Common myeloid progenitor, CD34-positive (primary cell): ENCODE results near the gene SPDYC.

Experiments
- CTCF ChIA-PET: fragments of 350-600 bp; sonication (Branson Sonifier 250); formaldehyde crosslinking; loops from one replicate; lab custom pipeline; 2021; ENCODE audit warnings: antibody characterized with exemption; lab: Charles Lee
- POLR2A ChIA-PET: fragments of 350-600 bp; sonication (Branson Sonifier 250); formaldehyde crosslinking; loops from one replicate; lab custom pipeline; 2021; ENCODE audit warnings: antibody characterized with exemption; lab: Charles Lee
- DNase-seq, 3 donors: peaks; one replicate each; pipeline versions ENCODE4 v3.0.0 to v3.0.0-alpha.2; 2013
- H3K27ac ChIP-seq, 2 experiments: 1 replicate in 1 of 2; 2 replicates in 1 of 2; pipeline ENCODE4 v1.7.0; 2013; ENCODE audit warnings: inconsistent platforms in 2 of 2, low read length in 2 of 2, mild to moderate bottlenecking in 2 of 2, low read depth in 1 of 2, moderate library complexity in 1 of 2; ENCODE audit not compliant: severe bottlenecking in 2 of 2, insufficient read depth in 1 of 2, poor library complexity in 1 of 2
- H3K27me3 ChIP-seq, 5 experiments: replicated peaks in 2 of 5; 1 replicate in 3 of 5; 2 replicates in 2 of 5; pipeline versions ENCODE4 v1.6.1 to v1.7.0; 2013; ENCODE audit warnings: low read length in 4 of 5, mild to moderate bottlenecking in 2 of 5, moderate library complexity in 2 of 5, inconsistent platforms in 1 of 5; ENCODE audit not compliant: insufficient read depth in 5 of 5, control insufficient read depth in 4 of 5
- H3K36me3 ChIP-seq, 4 experiments: 1 replicate in 2 of 4; 2 replicates in 2 of 4; pipeline versions ENCODE4 v1.6.1 to v1.7.0; 2013; ENCODE audit warnings: low read length in 3 of 4, control low read depth in 1 of 4, mild to moderate bottlenecking in 1 of 4; ENCODE audit not compliant: control insufficient read depth in 4 of 4, insufficient read depth in 4 of 4
- H3K4me1 ChIP-seq, 4 experiments: 1 replicate in 3 of 4; 2 replicates in 1 of 4; pipeline versions ENCODE4 v1.6.1 to v1.7.1; 2013; ENCODE audit warnings: low read length in 3 of 4, mild to moderate bottlenecking in 3 of 4, control low read depth in 1 of 4, inconsistent platforms in 1 of 4, moderate library complexity in 1 of 4; ENCODE audit not compliant: control insufficient read depth in 4 of 4, insufficient read depth in 4 of 4; ENCODE audit errors: control extremely low read depth in 1 of 4
- H3K4me3 ChIP-seq, 7 experiments: 1 replicate in 4 of 7; 2 replicates in 3 of 7; pipeline versions ENCODE4 v1.5.1 to v1.7.0; 2013; ENCODE audit warnings: mild to moderate bottlenecking in 7 of 7, low read length in 6 of 7, moderate library complexity in 6 of 7, inconsistent platforms in 2 of 7, low read depth in 2 of 7, control low read depth in 1 of 7; ENCODE audit not compliant: insufficient read depth in 4 of 7, control insufficient read depth in 1 of 7; ENCODE audit errors: extremely low read depth in 1 of 7
- H3K9me3 ChIP-seq, 5 experiments: 1 replicate in 4 of 5; 2 replicates in 1 of 5; pipeline versions ENCODE4 v1.6.1 to v1.7.1; 2013; ENCODE audit warnings: low read length in 4 of 5, mild to moderate bottlenecking in 2 of 5, inconsistent platforms in 1 of 5, low read depth in 1 of 5, moderate library complexity in 1 of 5; ENCODE audit not compliant: control insufficient read depth in 4 of 5, insufficient read depth in 2 of 5; ENCODE audit errors: control extremely low read depth in 1 of 5
- WGBS: methylation state at CpG from one replicate; pipeline ENCODE4 v1.1.5; 2013; ENCODE audit not compliant: insufficient coverage; 5-methylcytosine and 5-hydroxymethylcytosine counted together

SPDYC gene

DNA sequence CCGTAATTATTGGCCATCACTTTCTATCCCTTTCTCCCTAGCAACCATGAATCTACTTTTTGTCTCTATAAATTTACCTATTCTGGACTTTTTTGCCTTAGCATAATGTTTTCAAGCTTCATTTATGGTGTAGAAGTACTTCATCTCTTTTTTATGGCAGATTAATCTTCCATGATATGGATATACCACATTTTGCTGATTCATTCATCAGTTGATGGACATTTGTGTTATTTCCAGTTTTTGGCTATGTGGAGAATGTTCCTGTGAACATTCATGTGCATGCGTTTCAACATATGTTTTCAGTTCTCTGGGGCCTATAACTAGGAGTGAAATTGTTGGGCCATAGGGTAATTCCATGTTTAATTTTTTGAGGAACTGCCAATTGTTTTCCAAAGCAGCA is 24.5 kb downstream of the SPDYC start:
- WGBS = 100% methylated on average over 1 of the region's 2 CpGs
- Histone ChIP-seq H3K27me3 (no peaks in the 10 kb centered on the region), H3K27ac (no peak overlapping the region), H3K9me3 (peaks cover 0 to 2% (median 0%) of the 10 kb centered on the region in 5 experiments), H3K36me3 (peaks cover 13 to 72% (median 33%) of the 10 kb centered on the region in 4 experiments), H3K4me1 (no peaks in the 10 kb centered on the region), H3K4me3 (no peak overlapping the region)
- ChIA-PET CTCF (no interaction called here), POLR2A (no interaction called here)
- no peak for DNase-seq

DNA sequence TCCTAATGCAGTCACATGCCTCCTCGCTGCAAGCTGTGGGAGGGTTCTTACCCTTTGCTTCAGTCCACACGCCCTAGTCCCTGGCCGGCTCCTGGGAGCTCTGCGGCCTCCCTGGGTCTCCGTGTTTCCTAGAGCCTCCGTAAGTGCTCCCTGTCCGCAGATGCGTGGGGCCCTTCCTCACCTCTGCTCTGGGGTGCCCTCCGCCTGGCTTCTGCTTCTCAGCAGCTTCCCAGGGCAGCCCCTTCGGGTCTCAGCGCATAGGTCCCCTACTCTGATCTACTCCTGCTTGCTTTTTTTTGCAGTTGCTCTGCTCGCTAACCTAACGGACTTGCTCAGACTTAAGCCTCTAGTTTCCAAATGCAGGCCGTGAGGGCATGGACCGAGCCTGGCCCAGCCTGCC is 34.1 kb downstream of the SPDYC start:
- 97% methylated on average over 14 of the region's 15 CpGs for whole genome bisulfite sequencing
- peaks cover 17 to 70% (median 44%) of the 10 kb centered on the region in 4 experiments for H3K36me3 ChIP-seq

DNA sequence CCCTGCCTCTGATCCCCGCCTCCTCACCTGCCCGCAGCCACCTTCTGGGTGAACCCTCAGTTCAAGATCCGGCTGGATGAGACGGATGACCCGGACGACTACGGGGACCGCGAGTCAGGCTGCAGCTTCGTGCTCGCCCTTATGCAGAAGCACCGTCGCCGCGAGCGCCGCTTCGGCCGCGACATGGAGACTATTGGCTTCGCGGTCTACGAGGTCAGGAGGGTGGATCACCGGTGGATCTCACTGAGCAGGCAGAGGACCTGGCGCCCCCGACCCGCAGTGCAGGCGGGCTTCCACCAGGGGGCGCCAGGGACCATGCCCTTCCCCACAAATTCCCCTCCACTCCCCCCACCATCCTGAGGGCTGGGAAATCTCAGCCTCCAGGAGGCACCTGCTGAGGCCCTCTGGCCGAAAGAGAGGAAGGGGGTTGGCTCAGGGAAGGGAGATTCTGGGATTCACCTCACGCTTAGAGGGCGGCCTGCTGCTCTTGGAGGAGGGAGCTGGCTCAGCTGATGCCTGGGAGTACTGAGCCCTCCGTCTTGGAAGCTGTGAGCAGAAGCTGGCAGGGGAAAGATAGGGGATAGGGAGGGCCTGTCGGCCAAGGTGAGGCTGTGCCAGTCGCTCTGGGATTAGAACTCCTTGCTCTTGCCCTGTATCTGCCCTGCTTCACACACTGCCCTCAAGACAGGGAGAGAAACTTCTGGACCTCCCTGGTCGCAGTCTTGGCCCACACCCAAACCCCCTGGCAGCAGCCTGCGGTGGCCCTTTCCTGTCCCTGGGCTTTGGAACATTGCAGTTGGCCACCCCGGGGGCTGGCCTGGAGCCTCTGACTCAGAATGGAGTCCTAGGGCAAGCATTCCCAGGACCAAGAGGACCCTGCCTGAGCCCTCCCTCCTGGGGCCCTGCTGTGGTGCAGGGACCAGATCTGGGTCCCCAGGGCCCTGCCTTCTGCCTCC is 34.9 kb downstream of the SPDYC start:
- WGBS = 74% methylated on average over 30 of the region's 38 CpGs
- Histone ChIP-seq H3K36me3 (peaks cover 15 to 71% (median 45%) of the 10 kb centered on the region in 4 experiments), H3K9me3 (no peaks in the 10 kb centered on the region), H3K4me3 (no peak overlapping the region), H3K27me3 (no peaks in the 10 kb centered on the region), H3K4me1 (peaks cover 0 to 10% (median 4%) of the 10 kb centered on the region in 4 experiments), H3K27ac (no peak overlapping the region)
- CTCF ChIA-PET = interaction anchor here (0.6 to 12.3 kb wide), 15 partner anchors 8 to 125 kb away, joined by 3 to 151 read pairs (median 5); no protein-coding TSS in a partner anchor
- peak; percentile 56 to 65 (median 59) for DNase-seq
- POLR2A ChIA-PET = no interaction called here

More for the DNA sequence above, 34.1 kb downstream of the SPDYC start:
- POLR2A ChIA-PET = no interaction called here
- DNase-seq = no peak
- no peaks in the 10 kb centered on the region for H3K27me3 ChIP-seq
- no peak overlapping the region for H3K4me3 ChIP-seq
- CTCF ChIA-PET = interaction anchor here (0.9 to 12.3 kb wide), 14 partner anchors 7 to 125 kb away, joined by 3 to 151 read pairs (median 4); partner anchors contain the start of gene CAPN1
- H3K27ac ChIP-seq = no peak overlapping the region
- no peaks in the 10 kb centered on the region for H3K9me3 ChIP-seq
- H3K4me1 ChIP-seq = peaks cover 0 to 9% (median 4%) of the 10 kb centered on the region in 4 experiments

DNA sequence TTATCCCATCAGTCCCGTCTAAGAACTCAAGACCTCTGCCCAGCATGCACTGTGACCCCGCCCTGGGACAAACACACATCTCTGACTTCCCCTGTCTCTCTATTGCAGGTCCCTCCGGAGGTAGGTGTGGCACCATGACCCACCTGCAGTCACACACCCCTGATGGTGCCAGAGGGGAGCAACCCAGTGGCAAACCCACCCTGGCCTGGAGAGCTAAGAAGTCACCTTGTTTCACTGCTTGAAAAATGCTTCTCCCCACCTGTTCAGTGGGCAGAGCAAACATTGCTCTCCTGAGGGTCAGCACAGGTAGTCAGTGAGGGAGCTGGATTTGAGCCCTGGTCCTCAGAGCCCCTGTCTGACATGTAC is 35.6 kb downstream of the SPDYC start:
- Histone ChIP-seq H3K27ac (no peak overlapping the region), H3K27me3 (no peaks in the 10 kb centered on the region), H3K4me3 (no peak overlapping the region), H3K9me3 (no peaks in the 10 kb centered on the region), H3K36me3 (peaks cover 15 to 74% (median 50%) of the 10 kb centered on the region in 4 experiments), H3K4me1 (peaks cover 0 to 10% (median 6%) of the 10 kb centered on the region in 4 experiments)
- CTCF ChIA-PET = interaction anchor here (0.6 to 12.3 kb wide), 14 partner anchors 9 to 124 kb away, joined by 3 to 151 read pairs (median 5); partner anchors contain the start of gene POLA2
- DNase-seq = no peak
- WGBS = 100% methylated on average over 2 of the region's 3 CpGs
- POLR2A ChIA-PET = no interaction called here

DNA sequence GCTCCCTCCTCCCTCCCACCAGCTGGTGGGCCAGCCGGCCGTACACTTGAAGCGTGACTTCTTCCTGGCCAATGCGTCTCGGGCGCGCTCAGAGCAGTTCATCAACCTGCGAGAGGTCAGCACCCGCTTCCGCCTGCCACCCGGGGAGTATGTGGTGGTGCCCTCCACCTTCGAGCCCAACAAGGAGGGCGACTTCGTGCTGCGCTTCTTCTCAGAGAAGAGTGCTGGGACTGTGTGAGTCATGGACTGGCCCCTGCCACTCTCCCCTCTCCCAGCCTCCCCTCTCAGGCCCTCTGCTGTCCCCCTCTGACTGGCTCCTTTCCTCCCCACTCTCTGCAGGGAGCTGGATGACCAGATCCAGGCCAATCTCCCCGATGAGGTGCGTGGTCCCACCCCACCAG is 36.4 kb downstream of the SPDYC start:
- POLR2A ChIA-PET = no interaction called here
- CTCF ChIA-PET = interaction anchor here (0.8 to 12.3 kb wide), 10 partner anchors 16 to 123 kb away, joined by 3 to 151 read pairs (median 5); partner anchors contain the start of gene POLA2
- no peak for DNase-seq
- no peak overlapping the region for H3K4me3 ChIP-seq
- no peak overlapping the region for H3K27ac ChIP-seq
- 95% methylated on average over 13 of the region's 17 CpGs for whole genome bisulfite sequencing
- no peaks in the 10 kb centered on the region for H3K27me3 ChIP-seq
- H3K4me1 ChIP-seq = peaks cover 0 to 12% (median 6%) of the 10 kb centered on the region in 4 experiments
- H3K36me3 ChIP-seq = peaks cover 15 to 82% (median 58%) of the 10 kb centered on the region in 4 experiments
- H3K9me3 ChIP-seq = no peaks in the 10 kb centered on the region

DNA sequence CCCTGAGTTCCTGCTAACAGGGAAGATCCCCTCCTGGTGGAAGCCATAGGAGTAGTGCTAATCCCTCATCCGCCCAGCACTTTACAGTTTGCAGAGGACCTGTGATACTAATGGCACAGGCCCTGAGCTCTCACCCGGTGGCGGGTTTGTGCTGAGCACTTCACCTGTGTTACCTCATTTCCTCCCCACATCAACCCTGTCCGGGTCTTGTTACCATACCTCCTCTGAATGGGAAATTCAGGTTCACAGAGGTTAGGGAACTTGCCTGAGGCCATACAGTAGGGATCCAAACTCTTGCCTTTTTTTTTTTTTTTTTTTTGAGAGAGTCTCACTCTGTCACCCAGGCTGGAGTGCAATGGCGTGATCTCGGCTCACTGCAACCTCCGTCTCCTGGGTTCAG is 36.9 kb downstream of the SPDYC start:
- no peak overlapping the region for H3K27ac ChIP-seq
- no peaks in the 10 kb centered on the region for H3K27me3 ChIP-seq
- peaks cover 15 to 85% (median 60%) of the 10 kb centered on the region in 4 experiments for H3K36me3 ChIP-seq
- H3K4me1 ChIP-seq = peaks cover 0 to 16% (median 9%) of the 10 kb centered on the region in 4 experiments
- ChIA-PET POLR2A (no interaction called here), CTCF (interaction anchor here (1.0 to 12.3 kb wide), 5 partner anchors 15 to 55 kb away, joined by 3 to 151 read pairs (median 4); partner anchors contain the start of gene POLA2)
- H3K9me3 ChIP-seq = no peaks in the 10 kb centered on the region
- H3K4me3 ChIP-seq = no peak overlapping the region
- no peak for DNase-seq
- WGBS = 94% methylated on average over 7 of the region's 7 CpGs
